ENCODE data around the gene LRFN2.

DNA sequence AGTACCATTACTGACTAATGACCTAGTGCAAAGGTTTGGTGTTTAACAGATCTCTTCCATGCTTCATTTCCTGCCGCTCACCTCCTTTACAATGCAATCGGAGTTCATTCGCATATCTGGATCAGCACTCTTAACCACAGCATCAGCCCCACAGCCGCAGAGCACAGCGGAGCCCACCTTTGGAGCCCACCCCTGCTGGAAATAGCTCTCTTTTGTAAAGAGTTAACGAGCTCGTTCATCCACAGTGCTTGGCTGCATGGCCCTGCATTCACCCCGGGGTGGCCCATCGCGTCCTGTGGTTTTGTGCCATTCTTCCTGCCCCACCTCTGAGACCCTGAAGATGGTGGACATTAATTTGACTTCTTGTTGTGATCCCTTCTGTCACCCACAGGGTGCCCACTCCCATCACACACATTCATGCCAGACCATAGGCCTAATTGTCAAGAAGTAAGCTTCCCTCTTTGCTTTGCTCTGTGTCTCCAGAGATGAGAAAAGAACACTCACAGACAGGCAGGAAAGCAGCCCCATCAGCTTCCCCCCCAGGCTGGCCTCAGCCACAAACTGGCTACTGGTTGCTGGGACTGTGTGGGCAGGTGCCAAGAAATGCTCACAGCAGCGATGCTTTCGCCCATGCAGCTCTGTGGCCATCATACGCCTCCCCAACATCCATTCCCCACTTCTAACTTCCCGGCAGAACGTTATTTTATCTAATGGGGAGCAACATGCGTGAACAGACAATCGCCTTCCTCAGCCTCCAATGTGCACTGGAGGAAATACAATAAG, 167.0 kb downstream of the LRFN2 start:
- TF ChIP-seq, protein P1, sequence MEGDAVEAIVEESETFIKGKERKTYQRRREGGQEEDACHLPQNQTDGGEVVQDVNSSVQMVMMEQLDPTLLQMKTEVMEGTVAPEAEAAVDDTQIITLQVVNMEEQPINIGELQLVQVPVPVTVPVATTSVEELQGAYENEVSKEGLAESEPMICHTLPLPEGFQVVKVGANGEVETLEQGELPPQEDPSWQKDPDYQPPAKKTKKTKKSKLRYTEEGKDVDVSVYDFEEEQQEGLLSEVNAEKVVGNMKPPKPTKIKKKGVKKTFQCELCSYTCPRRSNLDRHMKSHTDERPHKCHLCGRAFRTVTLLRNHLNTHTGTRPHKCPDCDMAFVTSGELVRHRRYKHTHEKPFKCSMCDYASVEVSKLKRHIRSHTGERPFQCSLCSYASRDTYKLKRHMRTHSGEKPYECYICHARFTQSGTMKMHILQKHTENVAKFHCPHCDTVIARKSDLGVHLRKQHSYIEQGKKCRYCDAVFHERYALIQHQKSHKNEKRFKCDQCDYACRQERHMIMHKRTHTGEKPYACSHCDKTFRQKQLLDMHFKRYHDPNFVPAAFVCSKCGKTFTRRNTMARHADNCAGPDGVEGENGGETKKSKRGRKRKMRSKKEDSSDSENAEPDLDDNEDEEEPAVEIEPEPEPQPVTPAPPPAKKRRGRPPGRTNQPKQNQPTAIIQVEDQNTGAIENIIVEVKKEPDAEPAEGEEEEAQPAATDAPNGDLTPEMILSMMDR (IDR thresholded peaks at IDR 0.05): no peak
- no peak for TF ChIP-seq EP300 (IDR thresholded peaks at IDR 0.05)
- TF ChIP-seq POLR2A (IDR thresholded peaks at IDR 0.05): no peak
- no peak for TF ChIP-seq POLR2AphosphoS5 (IDR thresholded peaks at IDR 0.05)
